Measurements from ENCODE around the gene TGFBI.
"Not testable (repeated sequence)": the region's sequence is repeated elsewhere in the genome, so short reads cannot be mapped to it uniquely, and the experiment has no call there.

TGFBI gene

DNA sequence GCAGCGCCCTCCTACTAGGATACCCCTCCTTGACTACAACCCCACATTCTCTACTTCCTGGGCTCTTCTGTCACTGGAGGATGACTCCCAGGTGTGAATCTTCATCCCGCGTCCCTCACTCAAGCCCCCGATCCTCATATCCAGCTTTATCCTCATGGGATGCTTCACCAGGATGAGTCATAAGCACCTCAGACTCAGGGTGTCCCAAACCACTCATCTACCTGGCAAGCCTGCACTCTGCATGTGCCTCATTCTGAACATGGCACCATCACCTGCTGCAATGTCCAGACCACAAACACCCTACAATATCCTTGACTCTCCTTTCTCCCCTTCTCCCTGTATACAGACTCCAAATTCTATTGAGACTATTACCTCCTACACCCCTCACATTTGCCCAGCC lies 1.5 kb upstream of the TGFBI start:
- no peak for DNase-seq

DNA sequence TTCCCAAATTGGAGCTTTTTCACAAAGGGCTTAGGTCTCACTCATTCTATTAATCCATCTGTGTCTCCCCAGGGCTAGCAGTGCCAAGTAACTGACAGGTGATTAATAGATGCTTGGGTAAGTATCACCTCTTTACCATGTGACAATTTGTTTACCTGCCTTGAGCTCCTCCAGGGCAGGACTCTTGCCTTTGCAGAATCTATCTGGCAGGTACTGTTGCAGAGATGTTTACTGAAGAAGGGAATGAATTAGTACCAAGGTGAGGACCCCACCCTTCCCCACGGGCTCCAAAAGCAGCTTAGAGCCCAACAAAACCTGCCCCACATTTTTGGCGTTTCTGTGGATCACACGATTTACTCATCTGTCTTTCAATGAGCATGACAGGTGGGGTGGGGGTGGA lies 698 bp upstream of the TGFBI start:
- no peak for DNase-seq

- DNase-seq, result no peak
Observed at GRCh38 chr5:136030252-136030651, 1.5 kb downstream of the TGFBI start.

GRCh38 chr5:136030956-136031611 lies 2.3 kb downstream of the TGFBI start:
- no peak for DNase-seq

- DNase-seq, result no peak
Observed at GRCh38 chr5:136031711-136032110, 2.9 kb downstream of the TGFBI start.

DNA sequence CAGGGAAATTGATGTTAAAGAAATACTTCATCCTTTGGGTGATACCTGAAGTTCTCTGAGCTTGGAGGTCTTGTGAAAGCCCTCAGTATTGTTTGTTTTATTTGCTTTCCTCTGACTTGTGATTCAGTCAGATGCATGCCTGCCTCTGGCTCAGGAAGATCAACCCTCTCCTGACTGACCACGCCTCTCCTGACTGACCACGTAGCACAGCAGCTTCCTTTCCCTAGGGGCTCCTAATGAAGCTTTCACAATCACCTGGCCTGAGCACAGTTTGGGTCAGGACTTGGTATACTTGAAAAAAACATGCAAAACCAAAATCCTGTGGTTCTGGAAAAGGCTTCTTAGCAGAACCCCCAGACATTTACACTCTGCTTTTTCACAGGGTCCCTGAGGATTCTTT lies 3.8 kb downstream of the TGFBI start:
- DNase-seq, result peak; percentile 64

DNA sequence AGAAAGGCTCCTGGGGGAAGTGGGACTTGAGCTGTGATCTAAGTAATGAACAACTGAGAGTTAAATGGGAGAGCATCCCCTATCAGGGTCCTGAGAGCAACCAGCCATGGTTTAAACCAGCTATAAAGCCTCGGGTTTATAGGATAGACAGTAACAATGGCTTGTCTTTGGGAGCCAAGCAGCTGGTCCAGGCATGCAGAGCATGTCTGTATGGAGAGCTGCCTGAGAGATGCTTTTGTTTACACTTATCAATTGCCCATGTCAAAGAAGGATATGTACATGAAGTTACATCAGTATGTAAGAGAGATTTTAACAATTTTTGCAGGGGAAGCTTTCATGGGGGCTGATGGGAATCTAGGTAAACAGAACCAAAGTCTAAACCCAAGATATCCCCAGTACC lies 4.4 kb downstream of the TGFBI start:
- DNase-seq, result no peak

GRCh38 chr5:136033848-136034247 lies 5.1 kb downstream of the TGFBI start:
- DNase-seq, result no peak

DNA sequence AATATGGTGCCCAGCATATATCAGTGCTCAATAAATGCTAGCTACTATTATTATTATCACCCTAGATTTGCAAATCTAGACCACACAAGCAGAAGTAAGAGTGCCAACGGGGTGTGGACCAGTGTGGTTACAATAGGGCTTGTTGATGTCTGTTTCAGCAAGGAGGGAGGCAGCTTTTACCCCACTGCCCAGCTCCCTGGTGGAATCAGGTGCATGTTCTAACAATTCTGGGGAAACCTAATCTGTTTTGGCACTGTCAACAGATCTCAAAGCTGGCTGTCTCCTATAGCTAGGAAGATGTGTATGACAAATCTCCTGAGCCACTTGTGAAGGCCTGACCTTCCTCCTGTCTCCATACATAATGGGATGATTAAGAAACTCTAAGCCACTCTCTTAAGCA lies 5.7 kb downstream of the TGFBI start:
- no peak for DNase-seq

DNA sequence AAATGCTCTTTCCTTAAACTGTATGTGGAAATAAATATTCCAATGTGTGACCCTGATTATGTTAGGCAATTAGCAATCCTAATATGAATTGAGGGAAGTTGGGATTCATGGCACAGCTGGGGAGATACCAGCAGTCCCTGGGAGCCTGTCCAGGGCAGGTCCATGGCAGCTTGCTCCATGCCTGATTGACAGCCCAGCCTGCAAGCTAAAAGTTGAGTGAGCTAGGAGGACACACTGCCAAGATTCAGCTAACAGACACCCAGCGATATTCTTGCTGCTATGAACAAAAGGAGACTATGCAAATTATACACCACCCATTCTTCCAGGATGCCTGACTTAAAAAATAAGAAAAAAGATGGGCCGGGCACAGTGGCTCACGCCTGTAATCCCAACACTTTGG lies 6.2 kb downstream of the TGFBI start:
- DNase-seq, result no peak

DNA sequence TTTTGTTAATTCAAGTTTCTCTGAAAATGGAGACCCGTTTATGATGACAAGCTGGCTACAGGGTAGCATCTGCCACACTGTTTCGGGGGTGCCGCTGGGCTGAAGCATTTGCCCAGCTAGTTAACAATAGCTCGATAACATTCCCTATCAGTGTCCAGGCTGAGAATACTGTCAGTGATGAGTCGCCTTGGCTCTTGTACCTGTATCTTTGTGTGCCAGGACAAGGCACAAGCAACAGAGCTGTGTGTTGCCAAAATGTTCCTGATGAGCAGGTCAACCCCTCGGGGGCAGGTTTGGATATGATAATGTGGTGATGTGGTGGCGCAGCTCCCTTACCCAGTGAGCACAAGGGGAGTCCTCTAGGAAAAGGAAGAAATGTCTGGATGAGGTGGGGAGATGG lies 7.0 kb downstream of the TGFBI start:
- DNase-seq, result no peak

GRCh38 chr5:136036293-136036911 lies 7.6 kb downstream of the TGFBI start:
- no peak for DNase-seq

- DNase-seq, result no peak
Observed at GRCh38 chr5:136037001-136037705, 8.4 kb downstream of the TGFBI start.

DNA sequence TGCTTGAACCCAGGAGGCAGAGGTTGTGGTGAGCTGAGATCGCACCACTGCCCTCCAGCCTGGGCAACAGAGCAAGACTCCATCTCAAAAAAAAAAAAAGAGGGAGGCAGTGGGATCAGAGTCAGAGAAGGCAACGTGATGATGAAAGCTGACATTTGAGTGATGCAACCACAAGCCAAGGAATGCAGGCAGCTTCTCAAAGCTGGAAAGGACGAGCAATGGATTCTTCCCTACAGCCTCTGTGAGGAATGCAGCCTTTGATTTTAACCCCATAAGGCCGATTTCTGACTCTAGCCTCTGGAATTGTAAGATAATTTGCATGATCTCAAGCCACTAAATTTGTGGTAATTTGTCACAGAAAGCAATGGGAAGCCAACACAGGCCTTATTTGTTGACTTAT lies 9.8 kb downstream of the TGFBI start:
- DNase-seq, result no peak

GRCh38 chr5:136039202-136039601 lies 10.4 kb downstream of the TGFBI start:
- DNase-seq, result no peak

GRCh38 chr5:136040746-136041415 lies 12.1 kb downstream of the TGFBI start:
- DNase-seq, result no peak

DNA sequence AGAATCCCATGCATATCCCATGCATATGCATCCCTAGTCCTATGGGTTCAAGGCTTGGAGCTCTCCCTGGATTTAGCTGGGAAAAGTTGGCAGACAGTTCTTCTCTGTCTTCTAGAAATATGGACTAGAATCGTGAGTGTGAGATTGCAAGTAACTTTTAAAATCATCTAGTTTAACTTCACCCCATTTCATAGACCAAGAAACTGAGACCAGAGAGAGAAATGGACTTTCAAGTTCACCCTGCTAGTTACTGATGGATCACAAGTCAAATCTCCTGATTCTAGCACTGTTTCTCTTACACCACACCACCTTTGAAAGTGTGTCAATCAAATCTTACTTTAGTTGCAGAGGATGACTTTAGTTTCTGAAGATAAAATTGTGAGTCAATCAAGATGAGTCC lies 13.4 kb downstream of the TGFBI start:
- no peak for DNase-seq

DNA sequence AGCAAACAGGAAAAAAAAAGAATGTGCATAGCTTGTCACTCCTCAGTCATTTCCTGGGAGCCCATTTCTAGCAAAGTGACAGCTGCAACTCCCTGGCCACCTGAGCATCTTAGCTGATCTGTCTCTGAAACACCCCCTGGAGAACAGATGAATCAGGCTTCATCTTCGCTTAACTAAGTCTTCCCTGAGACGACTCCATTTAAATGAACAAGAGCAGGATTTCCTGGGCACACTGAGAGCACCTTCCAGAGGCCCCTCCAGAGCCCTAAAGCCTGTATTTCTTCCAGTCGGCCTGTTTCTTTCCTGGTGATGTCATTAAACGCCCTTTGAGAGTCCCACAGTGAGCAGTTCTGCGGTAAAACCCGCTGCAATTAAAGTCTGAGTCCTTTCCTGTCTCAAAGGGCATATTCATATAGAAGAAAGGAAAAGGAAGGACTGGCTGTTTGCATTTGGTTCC lies 13.9 kb downstream of the TGFBI start:
- DNase-seq, result no peak

- no peak for DNase-seq
Observed at GRCh38 chr5:136043551-136043950, 14.8 kb downstream of the TGFBI start.

- no peak for DNase-seq
Observed at GRCh38 chr5:136043968-136044610, 15.3 kb downstream of the TGFBI start.

- not testable (repeated sequence) for DNase-seq
Observed at GRCh38 chr5:136045026-136045425, 16.2 kb downstream of the TGFBI start.

DNA sequence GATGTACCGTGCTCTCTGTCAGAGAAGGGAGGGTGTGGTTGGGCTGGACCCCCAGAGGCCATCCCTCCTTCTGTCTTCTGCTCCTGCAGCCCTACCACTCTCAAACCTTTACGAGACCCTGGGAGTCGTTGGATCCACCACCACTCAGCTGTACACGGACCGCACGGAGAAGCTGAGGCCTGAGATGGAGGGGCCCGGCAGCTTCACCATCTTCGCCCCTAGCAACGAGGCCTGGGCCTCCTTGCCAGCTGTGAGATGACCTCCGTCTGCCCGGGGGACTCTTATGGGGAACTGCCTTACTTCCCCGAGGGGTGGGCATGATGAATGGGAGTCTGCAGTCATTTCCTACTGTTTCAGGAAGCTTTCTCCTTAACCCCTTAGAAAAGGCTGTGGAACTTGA lies 17.5 kb downstream of the TGFBI start:
- DNase-seq, result no peak

DNA sequence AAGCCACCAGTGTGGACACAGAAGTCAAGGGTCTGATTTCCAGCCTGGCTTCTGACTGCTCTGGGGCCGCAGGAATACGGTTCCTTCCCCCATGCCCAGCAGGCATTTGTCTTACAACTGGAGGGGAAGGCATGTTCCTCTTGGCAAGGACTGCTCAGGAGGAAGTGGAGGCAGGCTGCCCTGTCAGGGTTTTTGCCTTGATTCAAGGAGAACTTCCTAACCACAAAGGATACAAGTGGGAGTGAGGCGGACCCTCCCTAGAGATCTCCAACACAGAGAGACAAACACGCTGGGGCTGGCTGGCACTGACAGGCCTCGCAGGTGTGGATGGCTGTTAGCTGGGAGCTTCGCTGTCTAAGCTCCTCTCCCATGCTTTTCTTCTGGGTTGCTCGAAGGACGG lies 19.1 kb downstream of the TGFBI start:
- DNase-seq, result no peak

Data from HCEC 1CT (cell line).